ENCODE data around the gene OR8B4. TPM values are rescaled to one million over a fixed set of nuclear protein-coding genes. Genes with fewer than 3 reads are reported as not detected.
"Not testable (repeated sequence)": the region's sequence is repeated elsewhere in the genome, so short reads cannot be mapped to it uniquely, and the experiment has no call there.

Gene OR8B4
- not detected for total RNA-seq

GRCh38 chr11:124424384-124424921 is at the start of gene OR8B4:
OR8B4 (minus strand) TSS chr11:124424871; CDS start chr11:124424871, 0 bp downstream.
- Mint-ChIP-seq H3K9me3 (ENCODE audit: insufficient read depth) (peaks cover under 1% of the 10 kb centered on the region), H3K27ac (no peak within 1 kb of the TSS), H3K4me3 (no peak within 1 kb of the TSS), H3K36me3 (ENCODE audit: low read depth) (no peaks in the 10 kb centered on the region), H3K27me3 (ENCODE audit: low read depth) (no peaks in the 10 kb centered on the region), H3K4me1 (ENCODE audit: low read depth) (no peaks in the 10 kb centered on the region)
- CTCF ChIA-PET: interaction anchor here (0.9 kb wide), 1 partner anchor 8 kb away, joined by 3 read pairs; no protein-coding TSS in a partner anchor
- ATAC-seq (no peak), DNase-seq (no peak)
- POLR2A ChIA-PET: no interaction called here

- Mint-ChIP-seq H3K36me3 (ENCODE audit: low read depth) (no peaks in the 10 kb centered on the region), H3K27me3 (ENCODE audit: low read depth) (peaks cover 5% of the 10 kb centered on the region), H3K4me3 (no peak overlapping the region), H3K27ac (no peak overlapping the region), H3K9me3 (ENCODE audit: insufficient read depth) (no peaks in the 10 kb centered on the region), H3K4me1 (ENCODE audit: low read depth) (no peaks in the 10 kb centered on the region)
- ChIA-PET CTCF (no interaction called here), POLR2A (no interaction called here)
- no peak for ATAC-seq
- DNase-seq: no peak
These were observed 49.4 kb upstream of the OR8B4 start for GRCh38 chr11:124474079-124474478.

- Mint-ChIP-seq H3K27me3 (ENCODE audit: low read depth) (peaks cover 5% of the 10 kb centered on the region), H3K36me3 (ENCODE audit: low read depth) (no peaks in the 10 kb centered on the region), H3K4me1 (ENCODE audit: low read depth) (no peaks in the 10 kb centered on the region), H3K27ac (no peak overlapping the region), H3K9me3 (ENCODE audit: insufficient read depth) (no peaks in the 10 kb centered on the region), H3K4me3 (no peak overlapping the region)
- POLR2A ChIA-PET: no interaction called here
- no peak for ATAC-seq
- no peak for DNase-seq
- CTCF ChIA-PET: no interaction called here
These were observed 48.8 kb upstream of the OR8B4 start for GRCh38 chr11:124473476-124473875.

- ATAC-seq (no peak), DNase-seq (no peak)
- H3K27me3 Mint-ChIP-seq (ENCODE audit: low read depth): peaks cover 5% of the 10 kb centered on the region
- POLR2A ChIA-PET: no interaction called here
- no peaks in the 10 kb centered on the region for H3K36me3 Mint-ChIP-seq (ENCODE audit: low read depth)
- no peaks in the 10 kb centered on the region for H3K9me3 Mint-ChIP-seq (ENCODE audit: insufficient read depth)
- no peaks in the 10 kb centered on the region for H3K4me1 Mint-ChIP-seq (ENCODE audit: low read depth)
- H3K27ac Mint-ChIP-seq: no peak overlapping the region
- H3K4me3 Mint-ChIP-seq: no peak overlapping the region
- CTCF ChIA-PET: no interaction called here
These were observed 46.0 kb upstream of the OR8B4 start for GRCh38 chr11:124470561-124471227.

- CTCF ChIA-PET: no interaction called here
- Mint-ChIP-seq H3K36me3 (ENCODE audit: low read depth) (no peaks in the 10 kb centered on the region), H3K27ac (no peak overlapping the region), H3K9me3 (ENCODE audit: insufficient read depth) (no peaks in the 10 kb centered on the region), H3K4me1 (ENCODE audit: low read depth) (no peaks in the 10 kb centered on the region), H3K27me3 (ENCODE audit: low read depth) (peaks cover 3% of the 10 kb centered on the region), H3K4me3 (no peak overlapping the region)
- ATAC-seq (no peak), DNase-seq (no peak)
- POLR2A ChIA-PET: no interaction called here
These were observed 42.8 kb upstream of the OR8B4 start for GRCh38 chr11:124467381-124467927.

GRCh38 chr11:124465368-124465767 is 40.7 kb upstream of the OR8B4 start:
- H3K27me3 Mint-ChIP-seq (ENCODE audit: low read depth): peaks cover 3% of the 10 kb centered on the region
- ChIA-PET POLR2A (no interaction called here), CTCF (no interaction called here)
- no peak for DNase-seq
- no peaks in the 10 kb centered on the region for H3K4me1 Mint-ChIP-seq (ENCODE audit: low read depth)
- no peaks in the 10 kb centered on the region for H3K36me3 Mint-ChIP-seq (ENCODE audit: low read depth)
- ATAC-seq: no peak
- no peak overlapping the region for H3K27ac Mint-ChIP-seq
- no peaks in the 10 kb centered on the region for H3K9me3 Mint-ChIP-seq (ENCODE audit: insufficient read depth)
- no peak overlapping the region for H3K4me3 Mint-ChIP-seq

- ChIA-PET CTCF (no interaction called here), POLR2A (no interaction called here)
- H3K9me3 Mint-ChIP-seq (ENCODE audit: insufficient read depth): no peaks in the 10 kb centered on the region
- H3K27ac Mint-ChIP-seq: no peak overlapping the region
- DNase-seq (no peak), ATAC-seq (no peak)
- peaks cover 3% of the 10 kb centered on the region for H3K27me3 Mint-ChIP-seq (ENCODE audit: low read depth)
- no peak overlapping the region for H3K4me3 Mint-ChIP-seq
- H3K4me1 Mint-ChIP-seq (ENCODE audit: low read depth): no peaks in the 10 kb centered on the region
- no peaks in the 10 kb centered on the region for H3K36me3 Mint-ChIP-seq (ENCODE audit: low read depth)
These were observed 39.3 kb upstream of the OR8B4 start for GRCh38 chr11:124463990-124464389.

GRCh38 chr11:124463324-124463723 is 38.7 kb upstream of the OR8B4 start:
- CTCF ChIA-PET: no interaction called here
- no peak overlapping the region for H3K27ac Mint-ChIP-seq

GRCh38 chr11:124460459-124460858 is 35.8 kb upstream of the OR8B4 start:
- Mint-ChIP-seq H3K4me3 (no peak overlapping the region), H3K9me3 (ENCODE audit: insufficient read depth) (no peaks in the 10 kb centered on the region), H3K36me3 (ENCODE audit: low read depth) (no peaks in the 10 kb centered on the region), H3K4me1 (ENCODE audit: low read depth) (no peaks in the 10 kb centered on the region), H3K27ac (no peak overlapping the region), H3K27me3 (ENCODE audit: low read depth) (peaks cover 3% of the 10 kb centered on the region)
- no peak for ATAC-seq
- CTCF ChIA-PET: no interaction called here
- DNase-seq: no peak
- POLR2A ChIA-PET: no interaction called here

More at GRCh38 chr11:124463324-124463723, 38.7 kb upstream of the OR8B4 start:
- peaks cover 3% of the 10 kb centered on the region for H3K27me3 Mint-ChIP-seq (ENCODE audit: low read depth)
- POLR2A ChIA-PET: no interaction called here
- no peaks in the 10 kb centered on the region for H3K36me3 Mint-ChIP-seq (ENCODE audit: low read depth)
- ATAC-seq: no peak
- no peaks in the 10 kb centered on the region for H3K4me1 Mint-ChIP-seq (ENCODE audit: low read depth)
- H3K4me3 Mint-ChIP-seq: no peak overlapping the region
- H3K9me3 Mint-ChIP-seq (ENCODE audit: insufficient read depth): no peaks in the 10 kb centered on the region
- no peak for DNase-seq

- ATAC-seq; POLR2A ChIA-PET; H3K27ac Mint-ChIP-seq; DNase-seq; H3K27me3 Mint-ChIP-seq (ENCODE audit: low read depth); H3K9me3 Mint-ChIP-seq (ENCODE audit: insufficient read depth); CTCF ChIA-PET; H3K4me3 Mint-ChIP-seq; H3K4me1 Mint-ChIP-seq (ENCODE audit: low read depth); H3K36me3 Mint-ChIP-seq (ENCODE audit: low read depth): not testable (repeated sequence)
These were observed 34.7 kb upstream of the OR8B4 start for GRCh38 chr11:124459379-124459778.

GRCh38 chr11:124454552-124454951 is 29.9 kb upstream of the OR8B4 start:
- H3K27ac Mint-ChIP-seq: no peak overlapping the region
- no peaks in the 10 kb centered on the region for H3K9me3 Mint-ChIP-seq (ENCODE audit: insufficient read depth)
- peaks cover 4% of the 10 kb centered on the region for H3K27me3 Mint-ChIP-seq (ENCODE audit: low read depth)
- ChIA-PET POLR2A (no interaction called here), CTCF (no interaction called here)
- no peaks in the 10 kb centered on the region for H3K4me1 Mint-ChIP-seq (ENCODE audit: low read depth)
- no peak for ATAC-seq
- no peak overlapping the region for H3K4me3 Mint-ChIP-seq
- H3K36me3 Mint-ChIP-seq (ENCODE audit: low read depth): no peaks in the 10 kb centered on the region
- no peak for DNase-seq

- no peaks in the 10 kb centered on the region for H3K27me3 Mint-ChIP-seq (ENCODE audit: low read depth)
- CTCF ChIA-PET: no interaction called here
- ATAC-seq: no peak
These were observed 22.2 kb upstream of the OR8B4 start for GRCh38 chr11:124446916-124447315.

More at GRCh38 chr11:124446916-124447315, 22.2 kb upstream of the OR8B4 start:
- Mint-ChIP-seq H3K36me3 (ENCODE audit: low read depth) (no peaks in the 10 kb centered on the region), H3K27ac (no peak overlapping the region), H3K9me3 (ENCODE audit: insufficient read depth) (no peaks in the 10 kb centered on the region), H3K4me3 (no peak overlapping the region), H3K4me1 (ENCODE audit: low read depth) (no peaks in the 10 kb centered on the region)
- POLR2A ChIA-PET: no interaction called here
- no peak for DNase-seq
